GM12891 (cell line): Measurements from ENCODE around the gene PLCG2.

ENCODE experiments used
- DNase-seq: peaks from one replicate; pipeline ENCODE4 v3.0.0; 2011; ENCODE audit warnings: low spot score; ENCODE audit not compliant: insufficient read length
- FAIRE-seq: peaks from 2 replicates; lab custom pipeline; 2011; peaks lifted over from hg19 to GRCh38; lab: Jason Lieb, UNC
- PAX5 ChIP-seq: IDR thresholded peaks from 2 replicates; pipeline ENCODE4 v1.6.1; 2011; ENCODE audit warnings: low read length, moderate library complexity, mild to moderate bottlenecking; ENCODE audit not compliant: insufficient read depth, severe bottlenecking
- POLR2A ChIP-seq: IDR thresholded peaks from 2 replicates; pipeline ENCODE4 v1.6.1; 2011; ENCODE audit warnings: low read depth, low read length, control low read depth
- POLR2AphosphoS5 ChIP-seq: IDR thresholded peaks from 2 replicates; pipeline ENCODE4 v1.6.1; 2011; ENCODE audit warnings: low read depth, low read length, control low read depth
- POU2F2 ChIP-seq: IDR thresholded peaks from 2 replicates; pipeline ENCODE4 v1.6.1; 2011; ENCODE audit warnings: low read depth, mild to moderate bottlenecking, control low read depth, low read length, moderate library complexity
- SPI1 ChIP-seq: IDR thresholded peaks from 2 replicates; pipeline ENCODE4 v1.6.1; 2011; ENCODE audit warnings: low read depth, low read length, control low read depth
- TAF1 ChIP-seq: IDR thresholded peaks from 2 replicates; pipeline ENCODE4 v1.6.1; 2011; ENCODE audit warnings: low read depth, low read length, control low read depth

PLCG2 gene

GRCh38 chr16:81879625-81880024 lies 100.5 kb downstream of the PLCG2 start:
- TF ChIP-seq POLR2AphosphoS5: no peak
- TF ChIP-seq SPI1: no peak
- no peak for TF ChIP-seq POU2F2
- no peak for TF ChIP-seq POLR2A
- no peak for TF ChIP-seq TAF1
- TF ChIP-seq PAX5: no peak
- DNase-seq (no peak), FAIRE-seq (no peak)

GRCh38 chr16:81880816-81881215 lies 101.7 kb downstream of the PLCG2 start:
- no peak for TF ChIP-seq TAF1
- no peak for TF ChIP-seq POLR2AphosphoS5
- no peak for DNase-seq
- no peak for FAIRE-seq

GRCh38 chr16:81881228-81881627 lies 102.1 kb downstream of the PLCG2 start:
- TF ChIP-seq POLR2AphosphoS5: no peak
- TF ChIP-seq POLR2A: no peak
- no peak for TF ChIP-seq PAX5
- TF ChIP-seq TAF1: no peak
- TF ChIP-seq SPI1: no peak
- no peak for TF ChIP-seq POU2F2
- no peak for DNase-seq
- no peak for FAIRE-seq

GRCh38 chr16:81882559-81882958 lies 103.5 kb downstream of the PLCG2 start:
- FAIRE-seq (no peak), DNase-seq (no peak)
- no peak for TF ChIP-seq TAF1
- TF ChIP-seq POLR2AphosphoS5: no peak
- TF ChIP-seq PAX5: no peak
- no peak for TF ChIP-seq SPI1
- no peak for TF ChIP-seq POU2F2
- TF ChIP-seq POLR2A: no peak

- no peak for TF ChIP-seq POU2F2
- TF ChIP-seq PAX5: no peak
- no peak for TF ChIP-seq POLR2A
- no peak for TF ChIP-seq TAF1
- no peak for TF ChIP-seq POLR2AphosphoS5
- TF ChIP-seq SPI1: no peak
- FAIRE-seq: no peak
- no peak for DNase-seq
Observed at GRCh38 chr16:81883235-81883634, 104.1 kb downstream of the PLCG2 start.

- FAIRE-seq (no peak), DNase-seq (peak; percentile 39)
- 0 out of 2 replicates have a peak, but pooled peaks have one; percentile 28 for TF ChIP-seq POLR2AphosphoS5
- no peak for TF ChIP-seq SPI1
- TF ChIP-seq TAF1: no peak
- no peak for TF ChIP-seq POLR2A
- TF ChIP-seq PAX5: no peak
- TF ChIP-seq POU2F2: no peak
Observed at GRCh38 chr16:81885976-81886586, 107.0 kb downstream of the PLCG2 start.

GRCh38 chr16:81888520-81889394 lies 109.7 kb downstream of the PLCG2 start:
- TF ChIP-seq PAX5 (no peak), POLR2A (no peak), SPI1 (no peak), TAF1 (no peak), POLR2AphosphoS5 (no peak), POU2F2 (no peak)
- no peak for DNase-seq
- FAIRE-seq: no peak

GRCh38 chr16:81891736-81892364 lies 112.8 kb downstream of the PLCG2 start:
- FAIRE-seq: no peak
- no peak for DNase-seq
- TF ChIP-seq SPI1 (no peak), TAF1 (no peak), POLR2AphosphoS5 (no peak), POLR2A (no peak), PAX5 (no peak), POU2F2 (no peak)

- FAIRE-seq: no peak
Observed at GRCh38 chr16:81894592-81894991, 115.5 kb downstream of the PLCG2 start.

GRCh38 chr16:81896902-81897301 lies 117.8 kb downstream of the PLCG2 start:
- DNase-seq (no peak), FAIRE-seq (no peak)
- no peak for TF ChIP-seq SPI1
- TF ChIP-seq POLR2A: no peak
- no peak for TF ChIP-seq POU2F2
- TF ChIP-seq POLR2AphosphoS5: no peak
- TF ChIP-seq PAX5: no peak
- TF ChIP-seq TAF1: no peak

More at GRCh38 chr16:81894592-81894991, 115.5 kb downstream of the PLCG2 start:
- no peak for DNase-seq
- TF ChIP-seq SPI1 (no peak), POLR2A (no peak), PAX5 (no peak), TAF1 (no peak), POU2F2 (no peak), POLR2AphosphoS5 (no peak)

- no peak for FAIRE-seq
- no peak for DNase-seq
- TF ChIP-seq POLR2A (no peak), PAX5 (no peak), SPI1 (no peak), TAF1 (no peak), POLR2AphosphoS5 (no peak), POU2F2 (no peak)
Observed at GRCh38 chr16:81899601-81900000, 120.5 kb downstream of the PLCG2 start.
